Colon (tissue), 2 donors: Measurements from ENCODE around the gene PATJ.
"Not testable (repeated sequence)": the region's sequence is repeated elsewhere in the genome, so short reads cannot be mapped to it uniquely, and the experiment has no call there.

Source experiments
- FAIRE-seq: peaks from 2 replicates; lab custom pipeline; 2012; peaks lifted over from hg19 to GRCh38; lab: Jason Lieb, UNC
- donor health status: control.
- donor health status: control.

The PATJ gene

GRCh38 chr1:61748566-61748965, 6.3 kb downstream of the PATJ start:
- FAIRE-seq: no peak

GRCh38 chr1:61749574-61749973, 7.3 kb downstream of the PATJ start:
- FAIRE-seq: no peak

- FAIRE-seq: no peak
Measured at GRCh38 chr1:61752921-61753389, 10.7 kb downstream of the PATJ start.

- FAIRE-seq: no peak
Measured at GRCh38 chr1:61753998-61754508, 11.8 kb downstream of the PATJ start.

- no peak for FAIRE-seq
Measured at GRCh38 chr1:61754545-61754944, 12.3 kb downstream of the PATJ start.

- no peak for FAIRE-seq
Measured at GRCh38 chr1:61756773-61757172, 14.5 kb downstream of the PATJ start.

GRCh38 chr1:61757950-61758349, 15.7 kb downstream of the PATJ start:
- no peak for FAIRE-seq

GRCh38 chr1:61770131-61770530, 27.9 kb downstream of the PATJ start:
- no peak for FAIRE-seq

GRCh38 chr1:61776091-61776490, 33.8 kb downstream of the PATJ start:
- FAIRE-seq: no peak

GRCh38 chr1:61779231-61779630, 37.0 kb downstream of the PATJ start:
- no peak for FAIRE-seq

- no peak for FAIRE-seq
Measured at GRCh38 chr1:61781151-61781550, 38.9 kb downstream of the PATJ start.

GRCh38 chr1:61782771-61783170, 40.5 kb downstream of the PATJ start:
- FAIRE-seq: no peak

GRCh38 chr1:61784726-61785125, 42.4 kb downstream of the PATJ start:
- FAIRE-seq: no peak

- FAIRE-seq: no peak
Measured at GRCh38 chr1:61790837-61791236, 48.6 kb downstream of the PATJ start.

- no peak for FAIRE-seq
Measured at GRCh38 chr1:61797045-61797755, 54.9 kb downstream of the PATJ start.

- not testable (repeated sequence) for FAIRE-seq
Measured at GRCh38 chr1:61801047-61801446, 58.8 kb downstream of the PATJ start.

- no peak for FAIRE-seq
Measured at GRCh38 chr1:61807606-61808140, 65.4 kb downstream of the PATJ start.

- FAIRE-seq: no peak
Measured at GRCh38 chr1:61808321-61808720, 66.0 kb downstream of the PATJ start.

GRCh38 chr1:61808968-61809367, 66.7 kb downstream of the PATJ start:
- no peak for FAIRE-seq

GRCh38 chr1:61812916-61813315, 70.6 kb downstream of the PATJ start:
- FAIRE-seq: no peak

GRCh38 chr1:61816191-61816590, 73.9 kb downstream of the PATJ start:
- no peak for FAIRE-seq

- FAIRE-seq: no peak
Measured at GRCh38 chr1:61818992-61819391, 76.7 kb downstream of the PATJ start.

- FAIRE-seq: no peak
Measured at GRCh38 chr1:61819421-61819820, 77.1 kb downstream of the PATJ start.

GRCh38 chr1:61825393-61825792, 83.1 kb downstream of the PATJ start:
- FAIRE-seq: no peak
